ENCODE data around the gene WFDC2.

GRCh38 chr20:45495501-45495941 lies 26.0 kb downstream of the WFDC2 start:
- TF ChIP-seq SP1 (IDR thresholded peaks at IDR 0.05; ENCODE audit: low read depth, low read length) (no peak), ZNF207 (IDR thresholded peaks at IDR 0.05; ENCODE audit: borderline replicate concordance) (no peak), MAX (IDR thresholded peaks at IDR 0.05; ENCODE audit: low read depth, low read length) (no peak)
